ENCODE measurements around the gene KRTAP1-3. TPM values are rescaled to one million over a fixed set of nuclear protein-coding genes. Genes with fewer than 3 reads are reported as not detected.
"Not testable (repeated sequence)": the region's sequence is repeated elsewhere in the genome, so short reads cannot be mapped to it uniquely, and the experiment has no call there.

The KRTAP1-3 gene
- total and polyA plus RNA-seq, 8 donors: not detected

DNA sequence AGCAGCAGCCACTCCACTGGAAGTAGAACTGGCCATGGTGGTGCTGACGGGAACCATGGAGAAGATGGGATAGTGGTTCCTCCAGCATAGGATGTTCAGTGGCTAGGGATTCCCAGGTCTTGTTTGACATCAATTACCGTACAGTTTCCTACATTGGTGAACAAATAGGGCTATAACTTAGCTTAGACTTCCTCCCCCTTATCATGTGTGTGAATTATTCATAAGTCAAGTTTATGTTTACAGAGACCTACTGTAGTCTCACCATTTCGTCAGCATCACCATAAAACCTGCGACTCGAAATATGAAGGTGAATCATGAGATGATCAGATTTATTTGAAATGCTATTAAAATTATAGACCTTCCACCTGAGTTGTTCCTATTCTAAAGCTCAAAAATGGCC lies 24.1 kb upstream of the KRTAP1-3 start:
- Histone ChIP-seq H3K4me1 (no peaks in the 10 kb centered on the region), H3K4me3 (no peak overlapping the region), H3K36me3 (no peaks in the 10 kb centered on the region), H3K27ac (no peak overlapping the region), H3K27me3 (peaks cover 0 to 10% (median 3%) of the 10 kb centered on the region in 4 donors), H3K9me3 (no peaks in the 10 kb centered on the region)
- TF ChIP-seq, protein P1, sequence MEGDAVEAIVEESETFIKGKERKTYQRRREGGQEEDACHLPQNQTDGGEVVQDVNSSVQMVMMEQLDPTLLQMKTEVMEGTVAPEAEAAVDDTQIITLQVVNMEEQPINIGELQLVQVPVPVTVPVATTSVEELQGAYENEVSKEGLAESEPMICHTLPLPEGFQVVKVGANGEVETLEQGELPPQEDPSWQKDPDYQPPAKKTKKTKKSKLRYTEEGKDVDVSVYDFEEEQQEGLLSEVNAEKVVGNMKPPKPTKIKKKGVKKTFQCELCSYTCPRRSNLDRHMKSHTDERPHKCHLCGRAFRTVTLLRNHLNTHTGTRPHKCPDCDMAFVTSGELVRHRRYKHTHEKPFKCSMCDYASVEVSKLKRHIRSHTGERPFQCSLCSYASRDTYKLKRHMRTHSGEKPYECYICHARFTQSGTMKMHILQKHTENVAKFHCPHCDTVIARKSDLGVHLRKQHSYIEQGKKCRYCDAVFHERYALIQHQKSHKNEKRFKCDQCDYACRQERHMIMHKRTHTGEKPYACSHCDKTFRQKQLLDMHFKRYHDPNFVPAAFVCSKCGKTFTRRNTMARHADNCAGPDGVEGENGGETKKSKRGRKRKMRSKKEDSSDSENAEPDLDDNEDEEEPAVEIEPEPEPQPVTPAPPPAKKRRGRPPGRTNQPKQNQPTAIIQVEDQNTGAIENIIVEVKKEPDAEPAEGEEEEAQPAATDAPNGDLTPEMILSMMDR (IDR thresholded peaks at IDR 0.05): no peak
- FAIRE-seq: no peak
- intact Hi-C loops (cut with DNase I): no loop called here
- DNase-seq: no peak
- ATAC-seq: no peak
- 67 to 86% methylated on average over 5 of the region's 5 CpGs for WGBS, 2 donors

DNA sequence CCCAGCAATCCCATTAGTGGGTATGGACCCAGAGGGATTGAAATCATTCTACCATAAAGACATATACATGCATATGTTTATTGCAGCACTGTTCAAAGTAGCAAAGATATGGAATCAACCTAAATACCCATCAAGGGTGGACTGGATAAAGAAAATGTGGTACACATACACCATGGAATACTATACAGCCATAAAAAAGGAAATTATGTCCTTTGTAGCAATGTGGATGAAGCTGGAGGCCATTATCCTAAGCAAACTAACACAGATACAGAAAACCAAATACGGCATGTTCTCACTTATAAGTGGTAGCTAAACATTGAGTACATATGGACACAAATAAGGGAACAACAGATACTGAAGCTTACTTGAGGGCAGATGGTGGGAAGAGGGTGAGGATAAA lies 22.9 kb upstream of the KRTAP1-3 start:
- TF ChIP-seq, protein P1 (IDR thresholded peaks at IDR 0.05): no peak
- ATAC-seq (no peak), FAIRE-seq (no peak), DNase-seq (no peak)
- H3K27me3 ChIP-seq: peaks cover 0 to 10% (median 3%) of the 10 kb centered on the region in 4 donors
- no peaks in the 10 kb centered on the region for H3K9me3 ChIP-seq
- no peak overlapping the region for H3K4me3 ChIP-seq
- intact Hi-C loops (cut with DNase I): no loop called here
- 88 to 93% methylated on average over 1 of the region's 1 CpG for WGBS, 2 donors
- no peaks in the 10 kb centered on the region for H3K4me1 ChIP-seq
- no peaks in the 10 kb centered on the region for H3K36me3 ChIP-seq
- H3K27ac ChIP-seq: no peak overlapping the region

DNA sequence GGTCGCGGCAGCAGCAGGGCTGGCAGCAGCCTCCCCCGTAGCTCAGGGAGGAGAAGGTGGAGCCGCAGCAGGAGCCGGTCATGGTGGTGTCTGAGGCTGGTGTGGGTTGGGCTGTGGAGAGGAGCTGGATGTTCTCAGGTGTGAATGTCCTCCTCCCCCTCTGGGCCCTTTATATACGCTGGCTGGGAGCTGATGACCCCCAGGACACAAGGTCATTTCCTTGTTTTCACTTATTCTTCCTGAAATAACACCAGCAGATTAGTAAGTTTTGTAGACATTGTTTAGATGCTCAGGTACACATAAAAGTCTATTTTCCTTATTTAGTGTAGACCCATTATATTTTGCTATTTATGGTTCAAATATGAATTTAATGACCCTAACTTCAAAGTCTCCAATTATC lies 20.5 kb upstream of the KRTAP1-3 start, which contains the start of gene KRTAP2-2:
Gene KRTAP2-2 (minus strand): TSS at position 101 of the 400 bp plus-strand sequence. CDS start 19 bp downstream, at position 82.
- H3K4me3 ChIP-seq; DNase-seq; H3K36me3 ChIP-seq; H3K9me3 ChIP-seq; H3K4me1 ChIP-seq; H3K27ac ChIP-seq; FAIRE-seq; H3K27me3 ChIP-seq; intact Hi-C loops (cut with DNase I); ATAC-seq: not testable (repeated sequence)
- 29 to 30% methylated on average over 1 of the region's 6 CpGs for WGBS, 2 donors

GRCh38 chr17:41054556-41054955 lies 19.9 kb upstream of the KRTAP1-3 start:
- H3K36me3 ChIP-seq; ATAC-seq; intact Hi-C loops (cut with DNase I); H3K27me3 ChIP-seq; H3K4me3 ChIP-seq; DNase-seq; H3K9me3 ChIP-seq; FAIRE-seq; H3K4me1 ChIP-seq; H3K27ac ChIP-seq: not testable (repeated sequence)
- WGBS, 2 donors: 54 to 58% methylated on average over 7 to 9 of the region's 9 CpGs

GRCh38 chr17:41054025-41054424 lies 19.4 kb upstream of the KRTAP1-3 start:
- 68% methylated on average over 4 of the region's 4 CpGs for WGBS, 2 donors
- Histone ChIP-seq H3K4me1 (no peaks in the 10 kb centered on the region), H3K36me3 (no peaks in the 10 kb centered on the region), H3K27ac (no peak overlapping the region), H3K9me3 (no peaks in the 10 kb centered on the region), H3K27me3 (peaks cover 0 to 6% (median 3%) of the 10 kb centered on the region in 4 donors), H3K4me3 (no peak overlapping the region)
- intact Hi-C loops (cut with DNase I): no loop called here
- FAIRE-seq: no peak
- DNase-seq: no peak
- TF ChIP-seq, protein P1 (IDR thresholded peaks at IDR 0.05): no peak
- ATAC-seq: no peak

- no peak overlapping the region for H3K27ac ChIP-seq
- intact Hi-C loops (cut with DNase I): no loop called here
- H3K4me1 ChIP-seq: no peaks in the 10 kb centered on the region
- H3K27me3 ChIP-seq: peaks cover 0 to 7% (median 0%) of the 10 kb centered on the region in 4 donors
- FAIRE-seq (no peak), ATAC-seq (no peak), DNase-seq (no peak)
- no peaks in the 10 kb centered on the region for H3K9me3 ChIP-seq
- H3K4me3 ChIP-seq: no peak overlapping the region
- no peaks in the 10 kb centered on the region for H3K36me3 ChIP-seq
- TF ChIP-seq, protein P1 (IDR thresholded peaks at IDR 0.05): no peak
Observed at GRCh38 chr17:41052566-41052965, 17.9 kb upstream of the KRTAP1-3 start.

Data from pancreas (tissue), 10 donors.